Measurements from ENCODE around the gene ABLIM2. TPM values are rescaled to one million over a fixed set of nuclear protein-coding genes. Genes with fewer than 3 reads are reported as not detected.
A peak's percentile ranks its signal among the peaks of the same experiment; 100 is the strongest.

ABLIM2 gene
- total and polyA plus RNA-seq, 2 experiments from 2014 or later = 1.5 to 4.3 TPM

GRCh38 chr4:8176547-8177399, 18.2 kb upstream of the ABLIM2 start:
- Mint-ChIP-seq H3K36me3 (ENCODE audit: low read depth) (no peaks in the 10 kb centered on the region), H3K9me3 (no peaks in the 10 kb centered on the region), H3K27ac (no peak overlapping the region), H3K4me3 (no peak overlapping the region), H3K27me3 (ENCODE audit: insufficient read depth, low read depth, poor library complexity) (peaks cover 2% of the 10 kb centered on the region), H3K4me1 (0 out of 3 replicates have a peak, but pooled peaks cover 2% of the 10 kb centered on the region)
- peaks cover 7% of the 10 kb centered on the region; the same call in 1 of the 2 replicates for H3F3A ChIP-seq (replicated peaks; ENCODE audit: low read depth)
- ATAC-seq (peak; percentile 96), DNase-seq (ENCODE audit: low spot score) (peak; percentile 76)
- H3K36me3 ChIP-seq (ENCODE audit: insufficient read depth) = no peaks in the 10 kb centered on the region
- no peak for TF ChIP-seq POLR2AphosphoS5 (IDR thresholded peaks at IDR 0.05; ENCODE audit: low read depth)
- TF ChIP-seq ZNF331 (CRISPR knock-in tag; IDR thresholded peaks at IDR 0.05; ENCODE audit: low read depth) = no peak
- no peak for TF ChIP-seq EZH2phosphoT487 (IDR thresholded peaks at IDR 0.05; ENCODE audit: unreplicated experiment)
- TF ChIP-seq ZNF462 (CRISPR knock-in tag; IDR thresholded peaks at IDR 0.05) = no peak
- TF ChIP-seq STAT1 (IDR thresholded peaks at IDR 0.05; ENCODE audit: unreplicated experiment) = no peak
- TF ChIP-seq, protein P1, sequence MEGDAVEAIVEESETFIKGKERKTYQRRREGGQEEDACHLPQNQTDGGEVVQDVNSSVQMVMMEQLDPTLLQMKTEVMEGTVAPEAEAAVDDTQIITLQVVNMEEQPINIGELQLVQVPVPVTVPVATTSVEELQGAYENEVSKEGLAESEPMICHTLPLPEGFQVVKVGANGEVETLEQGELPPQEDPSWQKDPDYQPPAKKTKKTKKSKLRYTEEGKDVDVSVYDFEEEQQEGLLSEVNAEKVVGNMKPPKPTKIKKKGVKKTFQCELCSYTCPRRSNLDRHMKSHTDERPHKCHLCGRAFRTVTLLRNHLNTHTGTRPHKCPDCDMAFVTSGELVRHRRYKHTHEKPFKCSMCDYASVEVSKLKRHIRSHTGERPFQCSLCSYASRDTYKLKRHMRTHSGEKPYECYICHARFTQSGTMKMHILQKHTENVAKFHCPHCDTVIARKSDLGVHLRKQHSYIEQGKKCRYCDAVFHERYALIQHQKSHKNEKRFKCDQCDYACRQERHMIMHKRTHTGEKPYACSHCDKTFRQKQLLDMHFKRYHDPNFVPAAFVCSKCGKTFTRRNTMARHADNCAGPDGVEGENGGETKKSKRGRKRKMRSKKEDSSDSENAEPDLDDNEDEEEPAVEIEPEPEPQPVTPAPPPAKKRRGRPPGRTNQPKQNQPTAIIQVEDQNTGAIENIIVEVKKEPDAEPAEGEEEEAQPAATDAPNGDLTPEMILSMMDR (conservative IDR thresholded peaks at IDR 0.05; ENCODE audit: low read depth in 2 of 2) = peak; percentile 62 to 91
- H3K79me2 ChIP-seq (replicated peaks; ENCODE audit: insufficient read depth) = no peaks in the 10 kb centered on the region
- H2AFZ ChIP-seq = no peak overlapping the region
- H3K27ac ChIP-seq (ENCODE audit: low read depth) = no peak overlapping the region
- H3K27me3 ChIP-seq (ENCODE audit: insufficient read depth) = no peaks in the 10 kb centered on the region
- no peaks in the 10 kb centered on the region for H3K4me1 ChIP-seq (ENCODE audit: insufficient read depth)
- no peak overlapping the region for H3K4me2 ChIP-seq
- H4K20me1 ChIP-seq (replicated peaks; ENCODE audit: insufficient read depth) = no peaks in the 10 kb centered on the region
- H3K4me3 ChIP-seq = no peak overlapping the region
- H3K9me2 ChIP-seq (ENCODE audit: insufficient read depth) = no peaks in the 10 kb centered on the region
